Right lobe of liver (tissue), 6 donors: ENCODE data around the gene PWP1. TPM values are rescaled to one million over a fixed set of nuclear protein-coding genes. Genes with fewer than 3 reads are reported as not detected.

ENCODE experiments used
- ATAC-seq, 4 donors: fragments of 200-7000 bp; cut with Tn5 transposase; one replicate each; pipeline ENCODE4 v1.9.1; 2020; ENCODE audit warnings: mild to moderate bottlenecking in 4 of 4, moderate library complexity in 4 of 4
- DNase-seq, 3 donors: peaks; one replicate each; pipeline ENCODE4 v3.0.0-alpha.2; 2020
- H3K27ac ChIP-seq, 3 donors: fragments of 200-600 bp; one replicate each; pipeline ENCODE4 v1.8.0; 2022
- H3K27me3 ChIP-seq, 2 donors: fragments of 200-600 bp; one replicate each; pipeline ENCODE4 v1.8.0; 2022
- H3K36me3 ChIP-seq, 4 donors: fragments of 200-600 bp; sonication (generic) in 1 of 4; one replicate each; pipeline versions ENCODE4 v1.5.1 to v1.8.0; 2017 to 2022; ENCODE audit warnings: control low read depth in 1 of 4
- H3K4me1 ChIP-seq, 4 donors: fragments of 200-600 bp; sonication (generic) in 1 of 4; one replicate each; pipeline versions ENCODE4 v1.5.1 to v1.8.0; 2017 to 2022; ENCODE audit warnings: control low read depth in 1 of 4
- H3K4me3 ChIP-seq, 3 donors: fragments of 200-600 bp; one replicate each; pipeline ENCODE4 v1.8.0; 2022
- H3K9me3 ChIP-seq, 4 donors: fragments of 200-600 bp; sonication (generic) in 1 of 4; one replicate each; pipeline versions ENCODE4 v1.5.1 to v1.8.0; 2017 to 2022; ENCODE audit warnings: control low read depth in 1 of 4
- CTCF ChIP-seq, 4 donors: fragments of 200-600 bp in 3 of 4; fragments of 450-650 bp in 1 of 4; IDR thresholded peaks; one replicate each; pipeline versions ENCODE4 v1.5.1 to v1.8.0; 2016 to 2022; ENCODE audit warnings: antibody characterized with exemption in 4 of 4, mild to moderate bottlenecking in 2 of 4
- POLR2A ChIP-seq: fragments of 450-650 bp; IDR thresholded peaks from one replicate; pipeline ENCODE4 v1.6.1; 2017; ENCODE audit warnings: antibody characterized with exemption, mild to moderate bottlenecking
- WGBS: methylation state at CpG from one replicate; pipeline ENCODE4 v1.1.6; 2018; ENCODE audit warnings: low coverage, low lambda C conversion rate; ENCODE audit not compliant: insufficient coverage; ENCODE audit errors: missing lambda C conversion rate; 5-methylcytosine and 5-hydroxymethylcytosine counted together
- intact Hi-C, 2 donors: fragments of 100-400 bp; cut with DNase I; formaldehyde crosslinking; loops; one replicate each; pipeline versions ENCODE4 v1.11.2 to v1.14.1; 2022
- total RNA-seq, 6 experiments: library from RNA; depleted of rRNA in 2 of 6; stranded (reverse); fragments of >200 nt in 2 of 6; fragmentation: NEBNext Ultra II Directional in 3 of 6; extraction: Animal tissue kit (Norgen Biotek cat#: 25700) in 3 of 6; gene quantifications; one replicate each; pipeline versions ENCODE4 v1.1.0 to v1.2.4, GENCODE V29; 2016 to 2023
- donor health status: DM: no; HTN: yes; CAD: no.
- donor health status: DM: no; HTN: no; CAD: no.
- donor health status: DM: no; HTN: no; CAD: no.
- donor health status: DM: no; HTN: yes; CAD: no.
- donor health status: DM: no; HTN: yes; CAD: no.

PWP1 gene
- total RNA-seq, 6 experiments from 2014 or later, result 10.1 to 47.3 (median 16.6) TPM

GRCh38 chr12:107679336-107679735 lies 6.3 kb upstream of the PWP1 start:
- H3K9me3 ChIP-seq, result no peaks in the 10 kb centered on the region
- no peaks in the 10 kb centered on the region for H3K4me1 ChIP-seq
- H3K36me3 ChIP-seq, result no peaks in the 10 kb centered on the region
- TF ChIP-seq CTCF (IDR thresholded peaks at IDR 0.05) (no peak), POLR2A (no peak)
- H3K27ac ChIP-seq, result no peak overlapping the region
- H3K27me3 ChIP-seq, result no peaks in the 10 kb centered on the region
- WGBS, result 39% methylated on average over 6 of the region's 6 CpGs
- ATAC-seq, result no peak
- DNase-seq, result no peak
- intact Hi-C loops, result loop anchor here (5.0 to 10.0 kb wide), 2 partner anchors 208 to 515 kb away; no protein-coding TSS in a partner anchor
- no peak overlapping the region for H3K4me3 ChIP-seq

GRCh38 chr12:107681455-107681835 lies 4.2 kb upstream of the PWP1 start:
- H3K4me1 ChIP-seq, result peaks cover 0 to 6% (median 0%) of the 10 kb centered on the region in 4 donors
- no peak overlapping the region for H3K27ac ChIP-seq
- H3K9me3 ChIP-seq, result no peaks in the 10 kb centered on the region
- WGBS, result 43% methylated on average over 4 of the region's 5 CpGs
- H3K27me3 ChIP-seq, result no peaks in the 10 kb centered on the region
- H3K36me3 ChIP-seq, result no peaks in the 10 kb centered on the region
- H3K4me3 ChIP-seq, result no peak overlapping the region
- intact Hi-C loops, result no loop called here
- ATAC-seq (no peak), DNase-seq (no peak)
- TF ChIP-seq POLR2A, result no peak
- TF ChIP-seq CTCF (IDR thresholded peaks at IDR 0.05), result no peak

GRCh38 chr12:107681836-107682820 lies 3.5 kb upstream of the PWP1 start:
- Histone ChIP-seq H3K4me1 (peaks cover 0 to 13% (median 0%) of the 10 kb centered on the region in 4 donors), H3K4me3 (no peak overlapping the region), H3K9me3 (no peaks in the 10 kb centered on the region), H3K36me3 (no peaks in the 10 kb centered on the region), H3K27me3 (no peaks in the 10 kb centered on the region), H3K27ac (no peak overlapping the region)
- no peak for TF ChIP-seq CTCF (IDR thresholded peaks at IDR 0.05)
- no peak for TF ChIP-seq POLR2A
- no peak for DNase-seq
- intact Hi-C loops, result no loop called here
- WGBS, result 67% methylated on average over 1 of the region's 19 CpGs
- no peak for ATAC-seq

GRCh38 chr12:107684029-107684795 lies 1.4 kb upstream of the PWP1 start:
- peak overlapping the region in 1 of 3 donors; percentile 83 for H3K27ac ChIP-seq
- peaks cover 0 to 11% (median 4%) of the 10 kb centered on the region in 4 donors for H3K36me3 ChIP-seq
- intact Hi-C loops, result no loop called here
- H3K4me3 ChIP-seq, result no peak overlapping the region
- TF ChIP-seq CTCF (IDR thresholded peaks at IDR 0.05) (no peak), POLR2A (no peak)
- peaks cover 0 to 15% (median 0%) of the 10 kb centered on the region in 4 donors for H3K4me1 ChIP-seq
- DNase-seq, result no peak
- H3K9me3 ChIP-seq, result no peaks in the 10 kb centered on the region
- no peak for ATAC-seq
- WGBS, result 81% methylated on average over 3 of the region's 3 CpGs
- no peaks in the 10 kb centered on the region for H3K27me3 ChIP-seq
